K562 (cell line): ENCODE data around the gene ESAM. TPM values are rescaled to one million over a fixed set of nuclear protein-coding genes. Genes with fewer than 3 reads are reported as not detected.

Experiments used
- ATAC-seq: fragments of 200-7000 bp; cut with Tn5 transposase; 3 replicates; pipeline ENCODE4 v1.9.1; 2020; ENCODE audit warnings: moderate library complexity
- BruUV-seq: library from RNA; stranded (reverse); fragments of 400-500 nt; replicated peaks from 2 replicates; lab custom pipeline; 2021; lab: Mats Ljungman, UMichigan
- CTCF ChIA-PET: fragments of 300-600 bp; formaldehyde crosslinking; extraction: SDS; loops from one replicate; lab custom pipeline; 2021; ENCODE audit warnings: low intra/inter-chr PET ratio; lab: Yijun Ruan, JAX
- POLR2A ChIA-PET: fragments of 300-600, 350-650 bp; sonication (Branson Sonifier 250); formaldehyde crosslinking; extraction: SDS; loops from one replicate; lab custom pipeline; 2021; ENCODE audit warnings: antibody characterized with exemption, inconsistent platforms; lab: Yijun Ruan, JAX
- DNase-seq, 4 experiments: peaks; one replicate each; pipeline versions ENCODE4 v3.0.0 to v3.0.0-alpha.2; 2011 to 2018; ENCODE audit warnings: low spot score in 3 of 4, mixed read lengths in 3 of 4; ENCODE audit errors: extremely low read depth in 1 of 4
- FAIRE-seq: peaks from 2 replicates; lab custom pipeline; 2011; peaks lifted over from hg19 to GRCh38; lab: Jason Lieb, UNC
- H2AFZ ChIP-seq: 2 replicates; pipeline ENCODE4 v1.6.0; 2011; ENCODE audit warnings: low read depth, low read length, control low read depth, inconsistent platforms
- H3K27ac ChIP-seq: fragments of 200-600 bp; 3 replicates; pipeline ENCODE4 v1.8.0; 2011; ENCODE audit warnings: low read depth, mild to moderate bottlenecking, control low read depth, inconsistent platforms, low read length, moderate library complexity, mixed read lengths; ENCODE audit errors: extremely low read depth
- H3K27me3 ChIP-seq, 2 experiments: fragments of 300-600 bp in 1 of 2; 2 replicates in 1 of 2; 3 replicates in 1 of 2; pipeline versions ENCODE4 v1.6.0 to v1.8.0; 2011; ENCODE audit warnings: inconsistent platforms in 2 of 2, low read length in 2 of 2, mild to moderate bottlenecking in 1 of 2, mixed read lengths in 1 of 2, moderate library complexity in 1 of 2; ENCODE audit not compliant: control insufficient read depth in 2 of 2, insufficient read depth in 2 of 2
- H3K36me3 ChIP-seq: fragments of 300-600 bp; 3 replicates; pipeline ENCODE4 v1.8.0; 2011; ENCODE audit warnings: mild to moderate bottlenecking, low read length, inconsistent platforms; ENCODE audit not compliant: control insufficient read depth, insufficient read depth
- H3K4me1 ChIP-seq, 2 experiments: fragments of 200-600 bp in 1 of 2; replicated peaks in 1 of 2; 2 replicates in 1 of 2; 3 replicates in 1 of 2; pipeline versions ENCODE4 v1.5.1 to v1.8.0; 2011; ENCODE audit warnings: inconsistent platforms in 2 of 2, low read length in 2 of 2, mild to moderate bottlenecking in 1 of 2, mixed read lengths in 1 of 2, moderate library complexity in 1 of 2; ENCODE audit not compliant: control insufficient read depth in 2 of 2, insufficient read depth in 2 of 2
- H3K4me2 ChIP-seq: 2 replicates; pipeline ENCODE4 v1.6.1; 2011; ENCODE audit warnings: low read length, control low read depth, inconsistent platforms, mixed read lengths; ENCODE audit not compliant: insufficient read depth
- H3K4me3 ChIP-seq: fragments of 200-600 bp; sonication (generic), shearing (Covaris generic); 2 replicates; pipeline ENCODE4 v1.5.1; 2016; ENCODE audit warnings: control low read depth, inconsistent platforms
- H3K79me2 ChIP-seq: fragments of 200-600 bp; 3 replicates; pipeline ENCODE4 v1.8.0; 2011; ENCODE audit warnings: low read length, inconsistent platforms; ENCODE audit not compliant: control insufficient read depth, insufficient read depth
- H3K9ac ChIP-seq, 2 experiments: 2 replicates each; pipeline versions ENCODE4 v1.6.0 to v1.6.1; 2011; ENCODE audit warnings: low read depth in 2 of 2, low read length in 2 of 2, control low read depth in 1 of 2, inconsistent platforms in 1 of 2, mild to moderate bottlenecking in 1 of 2, mixed read lengths in 1 of 2; ENCODE audit not compliant: insufficient read depth in 1 of 2
- H3K9me1 ChIP-seq: one replicate; pipeline ENCODE4 v1.6.0; 2011; ENCODE audit warnings: inconsistent platforms, mild to moderate bottlenecking, low read length, moderate library complexity; ENCODE audit not compliant: control insufficient read depth, insufficient read depth
- H3K9me3 ChIP-seq: replicated peaks from 2 replicates; pipeline ENCODE4 v1.5.1; 2011; ENCODE audit warnings: low read depth, low read length, inconsistent platforms; ENCODE audit not compliant: control insufficient read depth, insufficient read depth
- H4K20me1 ChIP-seq: replicated peaks from 2 replicates; pipeline ENCODE4 v1.6.1; 2011; ENCODE audit warnings: low read length, inconsistent platforms, mixed read lengths; ENCODE audit not compliant: control insufficient read depth, insufficient read depth
- MCM2 ChIP-seq: fragments of 450-650 bp; IDR thresholded peaks from 2 replicates; pipeline ENCODE4 v1.6.1; 2017; ENCODE audit warnings: low read depth, mild to moderate bottlenecking
- WGBS: fragments of 100-300 bp; shearing (Covaris generic); methylation state at CpG from one replicate; pipeline ENCODE4 v1.1.6; 2016; ENCODE audit warnings: low coverage, mixed read lengths; ENCODE audit not compliant: insufficient coverage; ENCODE audit errors: missing lambda C conversion rate; 5-methylcytosine and 5-hydroxymethylcytosine counted together
- in situ Hi-C: fragments of 300-500 bp; cut with MboI; formaldehyde crosslinking; loops from 4 replicates; pipeline ENCODE4 v1.15.0; 2018; ENCODE audit warnings: inconsistent platforms, mixed read lengths
- intact Hi-C: fragments of 100-400 bp; cut with micrococcal nuclease; formaldehyde crosslinking; loops from 2 replicates; pipeline ENCODE4 v1.14.2; 2022
- polyA plus RNA-seq, 8 experiments: library from polyadenylated mRNA; depleted of rRNA in 4 of 8; stranded (reverse) in 5 of 8; unstranded in 3 of 8; fragments of >200 nt; fragmentation: Nextera tagmentation in 2 of 8; fragmentation: Illumina TruSeq in 1 of 8; extraction: Ambion mirVana in 2 of 8; extraction: Trizol in 1 of 8; gene quantifications; 2 replicates each; pipeline versions ENCODE4 v1.2.1 to v1.2.3, GENCODE V29; 2011 to 2014; ENCODE audit warnings: inconsistent platforms in 1 of 8, missing spikeins in 1 of 8
- total RNA-seq, 7 experiments: library from RNA; depleted of rRNA in 6 of 7; stranded (reverse); fragments of >200 nt in 6 of 7; fragmentation: Illumina TruSeq in 2 of 7; extraction: Trizol in 2 of 7; gene quantifications; 2 replicates each; pipeline versions ENCODE4 v1.2.1 to v1.2.3, GENCODE V29; 2011 to 2021; ENCODE audit warnings: low replicate concordance in 1 of 7
- TF ChIP-seq, protein P1 (sequence below): fragments of 200-600 bp; sonication (generic); IDR thresholded peaks from one replicate; pipeline ENCODE4 v1.6.1; 2012; ENCODE audit warnings: mild to moderate bottlenecking, low read depth, low read length, inconsistent platforms
- TF ChIP-seq, protein P2 (sequence below): fragments of 450-650 bp; IDR thresholded peaks from 2 replicates; pipeline ENCODE4 v1.6.1; 2016; ENCODE audit warnings: low read depth

Gene ESAM
- total and polyA plus RNA-seq, 9 of the 15 experiments (the other 6 are each of a cell fraction or from before 2014, with no cell fraction given), result 0.06 to 1.5 (median 0.22) TPM

DNA sequence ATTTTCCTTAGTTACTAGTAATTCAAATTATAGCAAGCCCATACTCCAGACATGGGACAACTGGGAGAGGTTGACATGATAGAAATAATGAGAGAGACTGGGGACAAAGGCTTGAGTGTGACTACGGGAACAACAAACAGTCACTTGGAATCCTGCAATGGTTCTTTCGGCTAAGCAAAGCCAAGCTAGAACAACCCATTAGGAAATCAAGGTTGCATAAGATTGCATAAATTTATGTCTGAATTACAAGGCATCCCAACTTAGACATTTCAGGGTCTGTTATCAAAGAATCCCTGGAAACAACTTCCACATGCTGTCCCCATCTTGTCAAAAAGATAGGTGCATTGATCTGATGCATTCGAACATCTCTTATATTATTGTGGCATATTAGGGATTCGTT, 32.5 kb downstream of the ESAM start:
- H3K36me3 ChIP-seq, result no peaks in the 10 kb centered on the region
- H3K4me3 ChIP-seq, result no peak overlapping the region
- peaks cover 14 to 31% of the 10 kb centered on the region in 2 experiments for H3K27me3 ChIP-seq
- ChIA-PET POLR2A (no interaction called here), CTCF (no interaction called here)
- ATAC-seq, result no peak
- H3K9ac ChIP-seq, result no peak overlapping the region
- H3K27ac ChIP-seq, result no peak overlapping the region
- H3K4me1 ChIP-seq, result no peaks in the 10 kb centered on the region; a peak in 1 of 5 replicates
- no peak for FAIRE-seq
- H4K20me1 ChIP-seq, result 0 out of 2 replicates have a peak, but pooled peaks cover 1% of the 10 kb centered on the region
- no peaks in the 10 kb centered on the region for H3K9me1 ChIP-seq
- no peaks in the 10 kb centered on the region for H3K79me2 ChIP-seq
- H3K4me2 ChIP-seq, result no peak overlapping the region
- 1% methylated on average over 4 of the region's 4 CpGs for WGBS
- no peak overlapping the region for H2AFZ ChIP-seq
- intact Hi-C loops (no loop called here), in situ Hi-C loops (no loop called here)
- DNase-seq, result no peak
- no peaks in the 10 kb centered on the region for H3K9me3 ChIP-seq
- no TSS peak for BruUV-seq
- TF ChIP-seq MCM2, result no peak
- TF ChIP-seq, protein P1, sequence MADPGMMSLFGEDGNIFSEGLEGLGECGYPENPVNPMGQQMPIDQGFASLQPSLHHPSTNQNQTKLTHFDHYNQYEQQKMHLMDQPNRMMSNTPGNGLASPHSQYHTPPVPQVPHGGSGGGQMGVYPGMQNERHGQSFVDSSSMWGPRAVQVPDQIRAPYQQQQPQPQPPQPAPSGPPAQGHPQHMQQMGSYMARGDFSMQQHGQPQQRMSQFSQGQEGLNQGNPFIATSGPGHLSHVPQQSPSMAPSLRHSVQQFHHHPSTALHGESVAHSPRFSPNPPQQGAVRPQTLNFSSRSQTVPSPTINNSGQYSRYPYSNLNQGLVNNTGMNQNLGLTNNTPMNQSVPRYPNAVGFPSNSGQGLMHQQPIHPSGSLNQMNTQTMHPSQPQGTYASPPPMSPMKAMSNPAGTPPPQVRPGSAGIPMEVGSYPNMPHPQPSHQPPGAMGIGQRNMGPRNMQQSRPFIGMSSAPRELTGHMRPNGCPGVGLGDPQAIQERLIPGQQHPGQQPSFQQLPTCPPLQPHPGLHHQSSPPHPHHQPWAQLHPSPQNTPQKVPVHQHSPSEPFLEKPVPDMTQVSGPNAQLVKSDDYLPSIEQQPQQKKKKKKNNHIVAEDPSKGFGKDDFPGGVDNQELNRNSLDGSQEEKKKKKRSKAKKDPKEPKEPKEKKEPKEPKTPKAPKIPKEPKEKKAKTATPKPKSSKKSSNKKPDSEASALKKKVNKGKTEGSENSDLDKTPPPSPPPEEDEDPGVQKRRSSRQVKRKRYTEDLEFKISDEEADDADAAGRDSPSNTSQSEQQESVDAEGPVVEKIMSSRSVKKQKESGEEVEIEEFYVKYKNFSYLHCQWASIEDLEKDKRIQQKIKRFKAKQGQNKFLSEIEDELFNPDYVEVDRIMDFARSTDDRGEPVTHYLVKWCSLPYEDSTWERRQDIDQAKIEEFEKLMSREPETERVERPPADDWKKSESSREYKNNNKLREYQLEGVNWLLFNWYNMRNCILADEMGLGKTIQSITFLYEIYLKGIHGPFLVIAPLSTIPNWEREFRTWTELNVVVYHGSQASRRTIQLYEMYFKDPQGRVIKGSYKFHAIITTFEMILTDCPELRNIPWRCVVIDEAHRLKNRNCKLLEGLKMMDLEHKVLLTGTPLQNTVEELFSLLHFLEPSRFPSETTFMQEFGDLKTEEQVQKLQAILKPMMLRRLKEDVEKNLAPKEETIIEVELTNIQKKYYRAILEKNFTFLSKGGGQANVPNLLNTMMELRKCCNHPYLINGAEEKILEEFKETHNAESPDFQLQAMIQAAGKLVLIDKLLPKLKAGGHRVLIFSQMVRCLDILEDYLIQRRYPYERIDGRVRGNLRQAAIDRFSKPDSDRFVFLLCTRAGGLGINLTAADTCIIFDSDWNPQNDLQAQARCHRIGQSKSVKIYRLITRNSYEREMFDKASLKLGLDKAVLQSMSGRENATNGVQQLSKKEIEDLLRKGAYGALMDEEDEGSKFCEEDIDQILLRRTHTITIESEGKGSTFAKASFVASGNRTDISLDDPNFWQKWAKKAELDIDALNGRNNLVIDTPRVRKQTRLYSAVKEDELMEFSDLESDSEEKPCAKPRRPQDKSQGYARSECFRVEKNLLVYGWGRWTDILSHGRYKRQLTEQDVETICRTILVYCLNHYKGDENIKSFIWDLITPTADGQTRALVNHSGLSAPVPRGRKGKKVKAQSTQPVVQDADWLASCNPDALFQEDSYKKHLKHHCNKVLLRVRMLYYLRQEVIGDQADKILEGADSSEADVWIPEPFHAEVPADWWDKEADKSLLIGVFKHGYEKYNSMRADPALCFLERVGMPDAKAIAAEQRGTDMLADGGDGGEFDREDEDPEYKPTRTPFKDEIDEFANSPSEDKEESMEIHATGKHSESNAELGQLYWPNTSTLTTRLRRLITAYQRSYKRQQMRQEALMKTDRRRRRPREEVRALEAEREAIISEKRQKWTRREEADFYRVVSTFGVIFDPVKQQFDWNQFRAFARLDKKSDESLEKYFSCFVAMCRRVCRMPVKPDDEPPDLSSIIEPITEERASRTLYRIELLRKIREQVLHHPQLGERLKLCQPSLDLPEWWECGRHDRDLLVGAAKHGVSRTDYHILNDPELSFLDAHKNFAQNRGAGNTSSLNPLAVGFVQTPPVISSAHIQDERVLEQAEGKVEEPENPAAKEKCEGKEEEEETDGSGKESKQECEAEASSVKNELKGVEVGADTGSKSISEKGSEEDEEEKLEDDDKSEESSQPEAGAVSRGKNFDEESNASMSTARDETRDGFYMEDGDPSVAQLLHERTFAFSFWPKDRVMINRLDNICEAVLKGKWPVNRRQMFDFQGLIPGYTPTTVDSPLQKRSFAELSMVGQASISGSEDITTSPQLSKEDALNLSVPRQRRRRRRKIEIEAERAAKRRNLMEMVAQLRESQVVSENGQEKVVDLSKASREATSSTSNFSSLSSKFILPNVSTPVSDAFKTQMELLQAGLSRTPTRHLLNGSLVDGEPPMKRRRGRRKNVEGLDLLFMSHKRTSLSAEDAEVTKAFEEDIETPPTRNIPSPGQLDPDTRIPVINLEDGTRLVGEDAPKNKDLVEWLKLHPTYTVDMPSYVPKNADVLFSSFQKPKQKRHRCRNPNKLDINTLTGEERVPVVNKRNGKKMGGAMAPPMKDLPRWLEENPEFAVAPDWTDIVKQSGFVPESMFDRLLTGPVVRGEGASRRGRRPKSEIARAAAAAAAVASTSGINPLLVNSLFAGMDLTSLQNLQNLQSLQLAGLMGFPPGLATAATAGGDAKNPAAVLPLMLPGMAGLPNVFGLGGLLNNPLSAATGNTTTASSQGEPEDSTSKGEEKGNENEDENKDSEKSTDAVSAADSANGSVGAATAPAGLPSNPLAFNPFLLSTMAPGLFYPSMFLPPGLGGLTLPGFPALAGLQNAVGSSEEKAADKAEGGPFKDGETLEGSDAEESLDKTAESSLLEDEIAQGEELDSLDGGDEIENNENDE, result no peak
- TF ChIP-seq, protein P2, sequence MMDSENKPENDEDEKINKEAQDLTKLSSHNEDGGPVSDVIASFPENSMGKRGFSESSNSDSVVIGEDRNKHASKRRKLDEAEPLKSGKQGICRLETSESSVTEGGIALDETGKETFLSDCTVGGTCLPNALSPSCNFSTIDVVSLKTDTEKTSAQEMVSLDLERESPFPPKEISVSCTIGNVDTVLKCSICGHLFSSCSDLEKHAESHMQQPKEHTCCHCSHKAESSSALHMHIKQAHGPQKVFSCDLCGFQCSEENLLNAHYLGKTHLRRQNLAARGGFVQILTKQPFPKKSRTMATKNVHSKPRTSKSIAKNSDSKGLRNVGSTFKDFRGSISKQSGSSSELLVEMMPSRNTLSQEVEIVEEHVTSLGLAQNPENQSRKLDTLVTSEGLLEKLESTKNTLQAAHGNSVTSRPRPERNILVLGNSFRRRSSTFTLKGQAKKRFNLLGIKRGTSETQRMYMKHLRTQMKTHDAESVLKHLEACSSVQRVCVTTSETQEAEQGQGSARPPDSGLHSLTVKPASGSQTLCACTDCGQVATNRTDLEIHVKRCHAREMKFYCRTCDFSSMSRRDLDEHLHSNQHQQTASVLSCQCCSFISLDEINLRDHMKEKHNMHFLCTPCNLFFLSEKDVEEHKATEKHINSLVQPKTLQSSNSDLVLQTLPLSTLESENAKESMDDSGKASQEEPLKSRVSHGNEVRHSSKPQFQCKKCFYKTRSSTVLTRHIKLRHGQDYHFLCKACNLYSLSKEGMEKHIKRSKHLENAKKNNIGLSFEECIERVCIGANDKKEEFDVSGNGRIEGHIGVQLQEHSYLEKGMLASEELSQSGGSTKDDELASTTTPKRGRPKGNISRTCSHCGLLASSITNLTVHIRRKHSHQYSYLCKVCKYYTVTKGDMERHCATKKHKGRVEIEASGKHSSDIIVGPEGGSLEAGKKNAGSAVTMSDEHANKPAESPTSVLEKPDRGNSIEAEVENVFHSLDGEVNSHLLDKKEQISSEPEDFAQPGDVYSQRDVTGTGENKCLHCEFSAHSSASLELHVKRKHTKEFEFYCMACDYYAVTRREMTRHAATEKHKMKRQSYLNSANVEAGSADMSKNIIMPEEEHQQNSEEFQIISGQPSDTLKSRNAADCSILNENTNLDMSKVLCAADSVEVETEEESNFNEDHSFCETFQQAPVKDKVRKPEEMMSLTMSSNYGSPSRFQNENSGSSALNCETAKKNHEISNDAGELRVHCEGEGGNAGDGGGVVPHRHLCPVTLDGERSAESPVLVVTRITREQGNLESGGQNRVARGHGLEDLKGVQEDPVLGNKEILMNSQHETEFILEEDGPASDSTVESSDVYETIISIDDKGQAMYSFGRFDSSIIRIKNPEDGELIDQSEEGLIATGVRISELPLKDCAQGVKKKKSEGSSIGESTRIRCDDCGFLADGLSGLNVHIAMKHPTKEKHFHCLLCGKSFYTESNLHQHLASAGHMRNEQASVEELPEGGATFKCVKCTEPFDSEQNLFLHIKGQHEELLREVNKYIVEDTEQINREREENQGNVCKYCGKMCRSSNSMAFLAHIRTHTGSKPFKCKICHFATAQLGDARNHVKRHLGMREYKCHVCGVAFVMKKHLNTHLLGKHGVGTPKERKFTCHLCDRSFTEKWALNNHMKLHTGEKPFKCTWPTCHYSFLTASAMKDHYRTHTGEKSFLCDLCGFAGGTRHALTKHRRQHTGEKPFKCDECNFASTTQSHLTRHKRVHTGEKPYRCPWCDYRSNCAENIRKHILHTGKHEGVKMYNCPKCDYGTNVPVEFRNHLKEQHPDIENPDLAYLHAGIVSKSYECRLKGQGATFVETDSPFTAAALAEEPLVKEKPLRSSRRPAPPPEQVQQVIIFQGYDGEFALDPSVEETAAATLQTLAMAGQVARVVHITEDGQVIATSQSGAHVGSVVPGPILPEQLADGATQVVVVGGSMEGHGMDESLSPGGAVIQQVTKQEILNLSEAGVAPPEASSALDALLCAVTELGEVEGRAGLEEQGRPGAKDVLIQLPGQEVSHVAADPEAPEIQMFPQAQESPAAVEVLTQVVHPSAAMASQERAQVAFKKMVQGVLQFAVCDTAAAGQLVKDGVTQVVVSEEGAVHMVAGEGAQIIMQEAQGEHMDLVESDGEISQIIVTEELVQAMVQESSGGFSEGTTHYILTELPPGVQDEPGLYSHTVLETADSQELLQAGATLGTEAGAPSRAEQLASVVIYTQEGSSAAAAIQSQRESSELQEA, result no peak
